ENCODE measurements around the gene MECR.
"Not testable (repeated sequence)": the region's sequence is repeated elsewhere in the genome, so short reads cannot be mapped to it uniquely, and the experiment has no call there.

MECR gene

GRCh38 chr1:29234881-29235280 lies 4.1 kb upstream of the MECR start:
- DNase-seq = not testable (repeated sequence)

- no peak for DNase-seq
Measured at GRCh38 chr1:29234471-29234870, 3.7 kb upstream of the MECR start.

GRCh38 chr1:29233693-29234092 lies 3.0 kb upstream of the MECR start:
- no peak for DNase-seq

- DNase-seq = peak in 1 of 2 donors; percentile 8
Measured at GRCh38 chr1:29232387-29232786, 1.7 kb upstream of the MECR start.

GRCh38 chr1:29230204-29230552 lies 556 bp downstream of the MECR start:
- no peak for DNase-seq

GRCh38 chr1:29227511-29227910 lies 3.2 kb downstream of the MECR start:
- no peak for DNase-seq

GRCh38 chr1:29225361-29225760 lies 5.4 kb downstream of the MECR start:
- DNase-seq = no peak

GRCh38 chr1:29224356-29224837 lies 6.3 kb downstream of the MECR start:
- DNase-seq = no peak

- DNase-seq = no peak
Measured at GRCh38 chr1:29223521-29223920, 7.2 kb downstream of the MECR start.

GRCh38 chr1:29222686-29223085 lies 8.0 kb downstream of the MECR start:
- DNase-seq = no peak

- DNase-seq = not testable (repeated sequence)
Measured at GRCh38 chr1:29222260-29222659, 8.5 kb downstream of the MECR start.

GRCh38 chr1:29221296-29221695 lies 9.4 kb downstream of the MECR start:
- DNase-seq = no peak

- peak; percentile 46 to 66 for DNase-seq
Measured at GRCh38 chr1:29218223-29218622, 12.5 kb downstream of the MECR start.

- no peak for DNase-seq
Measured at GRCh38 chr1:29217633-29218032, 13.1 kb downstream of the MECR start.

GRCh38 chr1:29213055-29213454 lies 17.7 kb downstream of the MECR start:
- DNase-seq = no peak

- DNase-seq = no peak
Measured at GRCh38 chr1:29211086-29212030, 19.4 kb downstream of the MECR start.

GRCh38 chr1:29210278-29211085 lies 20.3 kb downstream of the MECR start:
- DNase-seq = no peak

- no peak for DNase-seq
Measured at GRCh38 chr1:29209173-29209572, 21.6 kb downstream of the MECR start.

GRCh38 chr1:29208442-29208841 lies 22.3 kb downstream of the MECR start:
- no peak for DNase-seq

- peak; percentile 91 to 95 for DNase-seq
Measured at GRCh38 chr1:29202584-29203340, 28.0 kb downstream of the MECR start.

- peak; percentile 67 to 68 for DNase-seq
Measured at GRCh38 chr1:29202053-29202452, 28.7 kb downstream of the MECR start.

- DNase-seq = peak in 1 of 2 donors; percentile 24
Measured at GRCh38 chr1:29201595-29202051, 29.1 kb downstream of the MECR start.

Measured in inflammatory macrophage (primary cell).